ENCODE data around the gene SF1. TPM values are rescaled to one million over a fixed set of nuclear protein-coding genes. Genes with fewer than 3 reads are reported as not detected.

Gene SF1
- total RNA-seq, 1 donor from 2014 or later: 415 TPM

DNA sequence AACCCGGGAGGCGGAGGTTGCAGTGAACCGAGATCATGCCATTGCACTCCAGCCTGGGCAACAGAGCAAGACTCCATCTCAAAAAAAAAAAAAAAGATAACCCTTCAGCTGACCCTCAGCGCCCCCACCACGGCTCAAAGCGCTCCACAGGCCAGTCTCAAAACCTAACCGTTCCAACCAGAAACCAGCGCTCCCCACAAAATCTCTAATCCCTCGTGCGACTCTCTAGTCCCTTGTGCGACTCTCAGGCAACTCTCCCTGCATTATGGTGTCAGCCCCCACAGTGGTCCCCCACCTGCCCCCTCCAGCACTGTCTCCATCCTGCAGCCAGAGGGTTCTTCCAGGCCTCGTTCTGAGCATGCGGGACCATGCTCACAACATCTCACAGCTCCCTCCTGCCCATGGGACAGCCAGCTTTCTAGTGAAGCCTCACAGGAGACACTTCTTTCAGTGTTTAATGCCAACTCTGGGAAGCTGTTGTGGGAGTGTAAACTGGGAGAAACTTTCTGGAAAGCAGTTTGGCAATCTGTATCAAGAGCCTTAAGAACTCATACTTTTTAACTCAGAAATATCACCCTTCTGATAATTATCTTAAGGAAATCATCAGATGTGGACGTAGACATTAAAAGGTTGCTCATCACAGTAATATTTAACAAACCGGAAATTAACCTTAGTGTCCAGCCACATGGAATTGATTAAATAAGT, 30.2 kb downstream of the SF1 start:
- peak overlapping the region; percentile 78 for H3K27ac Mint-ChIP-seq (ENCODE audit: unreplicated experiment)
- peaks cover 3% of the 10 kb centered on the region for H3K36me3 Mint-ChIP-seq (ENCODE audit: unreplicated experiment)
- peaks cover 6% of the 10 kb centered on the region for H3K9me3 Mint-ChIP-seq (ENCODE audit: unreplicated experiment)
- no peak for DNase-seq
- H3K4me1 Mint-ChIP-seq (ENCODE audit: low read depth, unreplicated experiment): peaks cover 6% of the 10 kb centered on the region
- H3K27me3 Mint-ChIP-seq (ENCODE audit: unreplicated experiment): peaks cover 17% of the 10 kb centered on the region
- TF ChIP-seq, protein P1, sequence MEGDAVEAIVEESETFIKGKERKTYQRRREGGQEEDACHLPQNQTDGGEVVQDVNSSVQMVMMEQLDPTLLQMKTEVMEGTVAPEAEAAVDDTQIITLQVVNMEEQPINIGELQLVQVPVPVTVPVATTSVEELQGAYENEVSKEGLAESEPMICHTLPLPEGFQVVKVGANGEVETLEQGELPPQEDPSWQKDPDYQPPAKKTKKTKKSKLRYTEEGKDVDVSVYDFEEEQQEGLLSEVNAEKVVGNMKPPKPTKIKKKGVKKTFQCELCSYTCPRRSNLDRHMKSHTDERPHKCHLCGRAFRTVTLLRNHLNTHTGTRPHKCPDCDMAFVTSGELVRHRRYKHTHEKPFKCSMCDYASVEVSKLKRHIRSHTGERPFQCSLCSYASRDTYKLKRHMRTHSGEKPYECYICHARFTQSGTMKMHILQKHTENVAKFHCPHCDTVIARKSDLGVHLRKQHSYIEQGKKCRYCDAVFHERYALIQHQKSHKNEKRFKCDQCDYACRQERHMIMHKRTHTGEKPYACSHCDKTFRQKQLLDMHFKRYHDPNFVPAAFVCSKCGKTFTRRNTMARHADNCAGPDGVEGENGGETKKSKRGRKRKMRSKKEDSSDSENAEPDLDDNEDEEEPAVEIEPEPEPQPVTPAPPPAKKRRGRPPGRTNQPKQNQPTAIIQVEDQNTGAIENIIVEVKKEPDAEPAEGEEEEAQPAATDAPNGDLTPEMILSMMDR (IDR thresholded peaks at IDR 0.05; ENCODE audit: partially characterized antibody, unreplicated experiment): no peak
- no peak overlapping the region for H3K4me3 Mint-ChIP-seq (ENCODE audit: unreplicated experiment)

DNA sequence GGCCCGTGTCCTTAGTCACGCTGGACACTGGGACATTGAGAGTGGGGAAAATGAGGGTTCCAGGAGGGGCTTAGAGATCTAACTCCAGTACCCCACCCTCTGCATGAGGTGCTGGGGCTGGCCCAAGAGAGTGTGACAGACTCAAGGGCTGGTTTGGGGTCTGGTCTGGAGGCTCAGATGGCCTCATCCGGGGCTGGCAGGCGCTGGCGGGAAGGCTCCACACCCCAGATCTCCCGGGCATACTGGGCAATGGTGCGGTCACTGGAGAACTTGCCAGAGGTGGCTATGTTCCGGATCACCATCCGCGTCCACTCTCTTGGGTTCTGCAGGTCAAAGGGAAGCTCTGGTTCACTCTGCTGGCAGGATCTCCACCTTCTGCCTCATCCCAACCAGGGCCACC, 31.9 kb downstream of the SF1 start:
- Mint-ChIP-seq H3K4me1 (ENCODE audit: low read depth, unreplicated experiment) (peaks cover 4% of the 10 kb centered on the region), H3K27ac (ENCODE audit: unreplicated experiment) (no peak overlapping the region), H3K4me3 (ENCODE audit: unreplicated experiment) (no peak overlapping the region), H3K9me3 (ENCODE audit: unreplicated experiment) (peaks cover 3% of the 10 kb centered on the region), H3K36me3 (ENCODE audit: unreplicated experiment) (peaks cover 3% of the 10 kb centered on the region), H3K27me3 (ENCODE audit: unreplicated experiment) (peaks cover 14% of the 10 kb centered on the region)
- no peak for DNase-seq
- TF ChIP-seq, protein P1 (IDR thresholded peaks at IDR 0.05; ENCODE audit: partially characterized antibody, unreplicated experiment): no peak

DNA sequence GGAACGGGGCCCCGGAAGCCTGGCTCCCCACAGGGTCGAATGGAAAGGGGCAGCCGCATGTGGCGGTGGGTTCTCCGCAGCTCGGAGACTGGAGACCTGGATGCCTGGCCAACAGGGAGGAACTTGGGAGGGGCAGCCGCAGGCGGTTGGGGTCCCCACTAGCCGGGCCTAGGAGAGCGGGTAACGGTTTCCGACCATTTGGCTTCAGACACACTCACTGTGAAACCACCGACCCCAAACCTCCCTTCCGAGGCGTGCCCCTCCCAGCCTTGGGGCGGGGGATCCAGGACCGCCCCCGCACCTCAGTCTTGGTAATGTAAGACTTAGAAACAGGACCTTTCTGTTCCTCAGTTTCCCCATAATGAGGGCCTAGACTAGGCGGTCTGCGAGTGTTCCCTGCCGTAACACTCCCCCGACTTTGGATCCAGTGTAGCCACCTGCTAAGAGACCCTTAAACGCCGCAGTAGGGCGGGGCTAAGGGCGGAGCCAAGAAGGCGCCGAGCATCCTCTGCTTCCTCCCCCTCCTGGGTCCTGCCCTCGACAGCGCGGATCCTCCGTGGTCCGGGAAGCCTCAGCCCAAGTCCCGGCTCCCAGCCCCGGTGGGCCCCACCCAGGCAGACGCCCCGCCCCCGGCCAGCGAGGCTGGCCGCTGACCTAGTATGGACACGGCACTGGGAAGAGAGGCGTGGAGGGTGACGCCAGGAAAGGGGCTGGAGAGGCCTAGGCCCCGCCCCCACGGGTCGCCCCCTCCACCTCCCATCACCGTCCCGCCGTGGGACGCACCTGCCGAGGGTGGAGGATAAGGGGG, 32.6 kb downstream of the SF1 start:
- peak; percentile 79 for DNase-seq
- peaks cover 3% of the 10 kb centered on the region for H3K36me3 Mint-ChIP-seq (ENCODE audit: unreplicated experiment)
- peaks cover 4% of the 10 kb centered on the region for H3K4me1 Mint-ChIP-seq (ENCODE audit: low read depth, unreplicated experiment)
- TF ChIP-seq, protein P1 (IDR thresholded peaks at IDR 0.05; ENCODE audit: partially characterized antibody, unreplicated experiment): no peak
- H3K27ac Mint-ChIP-seq (ENCODE audit: unreplicated experiment): no peak overlapping the region
- H3K4me3 Mint-ChIP-seq (ENCODE audit: unreplicated experiment): peak overlapping the region; percentile 86
- H3K9me3 Mint-ChIP-seq (ENCODE audit: unreplicated experiment): peaks cover 3% of the 10 kb centered on the region
- peaks cover 21% of the 10 kb centered on the region for H3K27me3 Mint-ChIP-seq (ENCODE audit: unreplicated experiment)

DNA sequence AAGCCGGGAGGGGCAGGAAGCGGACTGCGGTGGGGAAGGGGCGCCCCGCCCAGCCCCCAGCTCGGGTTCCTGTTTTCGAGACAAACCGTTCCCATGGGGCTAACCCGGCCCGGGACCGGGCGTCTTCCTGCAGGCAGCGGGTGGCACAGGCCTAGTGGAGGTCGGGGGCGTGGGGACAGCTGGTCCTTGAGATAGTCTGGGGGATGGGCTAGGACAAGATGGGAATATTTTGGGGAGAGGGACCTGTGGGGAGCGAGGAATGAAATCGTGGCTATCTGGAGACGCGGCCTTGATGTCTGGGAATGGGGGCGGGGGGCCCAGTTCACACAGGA, 33.2 kb downstream of the SF1 start:
- TF ChIP-seq, protein P1 (IDR thresholded peaks at IDR 0.05; ENCODE audit: partially characterized antibody, unreplicated experiment): no peak
- Mint-ChIP-seq H3K36me3 (ENCODE audit: unreplicated experiment) (peaks cover 2% of the 10 kb centered on the region), H3K4me1 (ENCODE audit: low read depth, unreplicated experiment) (peaks cover 4% of the 10 kb centered on the region), H3K27me3 (ENCODE audit: unreplicated experiment) (peaks cover 26% of the 10 kb centered on the region), H3K27ac (ENCODE audit: unreplicated experiment) (peak overlapping the region; percentile 55), H3K4me3 (ENCODE audit: unreplicated experiment) (peak overlapping the region; percentile 86), H3K9me3 (ENCODE audit: unreplicated experiment) (peaks cover 6% of the 10 kb centered on the region)
- DNase-seq: no peak
